K562 (cell line): ENCODE data around the gene TBC1D7. TPM values are rescaled to one million over a fixed set of nuclear protein-coding genes. Genes with fewer than 3 reads are reported as not detected.

Source experiments
- ATF1 ChIP-seq, 2 experiments: fragments of 450-650 bp in 1 of 2; IDR thresholded peaks; 2 replicates each; pipeline ENCODE4 v1.6.1; 2016; ENCODE audit warnings: missing compliant biosample characterization in 1 of 2, missing genetic modification characterization in 1 of 2
- DEAF1 ChIP-seq: fragments of 450-650 bp; formaldehyde crosslinking; IDR thresholded peaks from 2 replicates; pipeline ENCODE4 v1.4.0; 2020; ENCODE audit warnings: mild to moderate bottlenecking, moderate library complexity
- KLF13 ChIP-seq: fragments of 450-650 bp; IDR thresholded peaks from 2 replicates; pipeline ENCODE4 v1.6.1; 2016; ENCODE audit warnings: missing genetic modification characterization, low read depth, mild to moderate bottlenecking, missing compliant biosample characterization, moderate library complexity, borderline replicate concordance
- MAFF ChIP-seq: IDR thresholded peaks from 2 replicates; pipeline ENCODE4 v1.6.1; 2012; ENCODE audit warnings: low read length, improper control_type of control experiment
- MLLT1 ChIP-seq, 2 experiments: fragments of 450-650 bp; IDR thresholded peaks; 2 replicates each; pipeline ENCODE4 v1.6.1; 2016
- MXI1 ChIP-seq: IDR thresholded peaks from 2 replicates; pipeline ENCODE4 v1.6.1; 2011; ENCODE audit warnings: low read depth, mild to moderate bottlenecking, improper control_type of control experiment, low read length
- NEUROD1 ChIP-seq: fragments of 150-350 bp; IDR thresholded peaks from 2 replicates; pipeline ENCODE4 v1.6.1; 2014; ENCODE audit warnings: borderline replicate concordance, low read length, low read depth; ENCODE audit not compliant: partially characterized antibody
- NFIC ChIP-seq: fragments of 450-650 bp; IDR thresholded peaks from 2 replicates; pipeline ENCODE4 v1.6.1; 2017; ENCODE audit warnings: mild to moderate bottlenecking, inconsistent platforms
- NONO ChIP-seq, 2 experiments: fragments of 200-400 bp in 1 of 2; fragments of 450-650 bp in 1 of 2; formaldehyde crosslinking in 1 of 2; IDR thresholded peaks; 2 replicates each; pipeline ENCODE4 v1.6.1; 2017; ENCODE audit warnings: low read depth in 2 of 2, mild to moderate bottlenecking in 2 of 2, moderate library complexity in 2 of 2, low read length in 1 of 2
- NR2C2 ChIP-seq, 2 experiments: fragments of 200-800 bp in 1 of 2; sonication (Bioruptor generic) in 1 of 2; sonication (generic) in 1 of 2; formaldehyde crosslinking in 1 of 2; IDR thresholded peaks; 2 replicates each; pipeline versions ENCODE4 v1.6.1 to v1.8.0; 2016 to 2022; ENCODE audit warnings: mild to moderate bottlenecking in 1 of 2, missing compliant biosample characterization in 1 of 2, missing genetic modification characterization in 1 of 2, missing genetic modification reagents in 1 of 2
- TEAD2 ChIP-seq: fragments of 450-650 bp; IDR thresholded peaks from 2 replicates; pipeline ENCODE4 v1.6.1; 2016; ENCODE audit warnings: missing genetic modification characterization, control low read depth, missing compliant biosample characterization
- ZBED1 ChIP-seq: IDR thresholded peaks from 2 replicates; pipeline ENCODE4 v1.6.1; 2014
- ZC3H11A ChIP-seq: IDR thresholded peaks from 2 replicates; pipeline ENCODE4 v1.6.1; 2012; ENCODE audit warnings: low read depth, low read length, improper control_type of control experiment
- ZNF589 ChIP-seq: fragments of 200-800 bp; sonication (Bioruptor generic); IDR thresholded peaks from 2 replicates; pipeline ENCODE4 v1.6.1; 2016; ENCODE audit warnings: low read depth, missing genetic modification characterization, missing compliant biosample characterization
- ZNF830 ChIP-seq: fragments of 250-450 bp; sonication (Bioruptor Pico); IDR thresholded peaks from 2 replicates; pipeline ENCODE4 v1.5.0; 2021; ENCODE audit warnings: mild to moderate bottlenecking
- polyA plus RNA-seq, 8 experiments: library from polyadenylated mRNA; depleted of rRNA in 4 of 8; stranded (reverse) in 5 of 8; unstranded in 3 of 8; fragments of >200 nt; fragmentation: Nextera tagmentation in 2 of 8; fragmentation: Illumina TruSeq in 1 of 8; extraction: Ambion mirVana in 2 of 8; extraction: Trizol in 1 of 8; gene quantifications; 2 replicates each; pipeline versions ENCODE4 v1.2.1 to v1.2.3, GENCODE V29; 2011 to 2014; ENCODE audit warnings: inconsistent platforms in 1 of 8, missing spikeins in 1 of 8
- total RNA-seq, 7 experiments: library from RNA; depleted of rRNA in 6 of 7; stranded (reverse); fragments of >200 nt in 6 of 7; fragmentation: Illumina TruSeq in 2 of 7; extraction: Trizol in 2 of 7; gene quantifications; 2 replicates each; pipeline versions ENCODE4 v1.2.1 to v1.2.3, GENCODE V29; 2011 to 2021; ENCODE audit warnings: low replicate concordance in 1 of 7
- TF ChIP-seq, protein P1 (sequence below): fragments of 450-650 bp; IDR thresholded peaks from 2 replicates; pipeline ENCODE4 v1.6.1; 2017; ENCODE audit warnings: antibody characterized with exemption, mild to moderate bottlenecking
- TF ChIP-seq, protein P2 (sequence below), 2 experiments: fragments of 250-450 bp in 1 of 2; fragments of 450-650 bp in 1 of 2; sonication (Bioruptor Pico) in 1 of 2; IDR thresholded peaks; 2 replicates each; pipeline versions ENCODE4 v1.6.1 to v1.8.0; 2016 to 2021; ENCODE audit warnings: mild to moderate bottlenecking in 2 of 2, moderate library complexity in 2 of 2, missing compliant biosample characterization in 1 of 2, missing genetic modification characterization in 1 of 2

The TBC1D7 gene
- total and polyA plus RNA-seq, 9 of the 15 experiments (the other 6 are each of a cell fraction or from before 2014, with no cell fraction given), result 49.4 to 107 (median 61.1) TPM

DNA sequence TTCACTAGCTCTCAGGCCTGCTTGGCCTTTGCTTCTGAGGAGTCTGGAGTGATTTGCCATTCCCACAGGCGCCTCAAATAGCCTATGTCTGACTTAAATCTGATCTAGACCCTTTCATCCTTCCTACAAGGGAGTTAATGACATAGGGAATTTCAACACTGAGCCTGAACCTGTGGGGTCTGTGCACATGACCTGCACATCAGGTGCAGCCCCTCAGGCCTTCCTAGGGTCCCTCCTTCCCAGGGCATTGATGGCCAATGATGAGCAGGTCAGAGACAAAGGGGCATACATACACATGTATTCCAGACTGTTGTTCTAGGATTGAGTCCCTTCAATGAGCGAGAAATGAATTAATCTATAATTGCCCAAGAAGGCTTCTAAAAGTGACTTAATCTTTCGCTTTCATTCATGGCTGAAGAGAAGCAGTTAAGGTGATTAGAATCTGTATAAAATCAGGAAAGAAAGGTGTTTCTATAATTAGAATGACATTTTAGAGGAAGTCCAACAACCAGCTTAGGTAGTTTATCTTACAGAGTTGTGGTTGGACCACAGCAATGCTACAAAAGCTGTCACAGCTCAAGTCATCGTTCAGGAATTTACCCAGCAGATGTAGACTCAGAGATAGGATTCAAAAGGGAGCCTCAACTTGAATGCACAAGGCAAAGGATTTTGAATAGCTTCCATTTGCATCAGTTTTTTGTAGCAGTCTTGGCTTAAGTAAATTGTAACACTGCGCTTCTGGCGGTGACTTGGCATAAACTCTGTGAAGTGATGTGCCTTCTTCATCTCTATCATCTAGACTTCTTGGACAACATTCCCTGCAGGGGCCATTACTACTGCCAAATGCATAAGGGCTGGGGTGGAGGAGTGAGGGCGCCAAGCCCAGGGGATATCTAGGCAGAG, 27.0 kb upstream of the TBC1D7 start (continued):
- TF ChIP-seq, protein P1, sequence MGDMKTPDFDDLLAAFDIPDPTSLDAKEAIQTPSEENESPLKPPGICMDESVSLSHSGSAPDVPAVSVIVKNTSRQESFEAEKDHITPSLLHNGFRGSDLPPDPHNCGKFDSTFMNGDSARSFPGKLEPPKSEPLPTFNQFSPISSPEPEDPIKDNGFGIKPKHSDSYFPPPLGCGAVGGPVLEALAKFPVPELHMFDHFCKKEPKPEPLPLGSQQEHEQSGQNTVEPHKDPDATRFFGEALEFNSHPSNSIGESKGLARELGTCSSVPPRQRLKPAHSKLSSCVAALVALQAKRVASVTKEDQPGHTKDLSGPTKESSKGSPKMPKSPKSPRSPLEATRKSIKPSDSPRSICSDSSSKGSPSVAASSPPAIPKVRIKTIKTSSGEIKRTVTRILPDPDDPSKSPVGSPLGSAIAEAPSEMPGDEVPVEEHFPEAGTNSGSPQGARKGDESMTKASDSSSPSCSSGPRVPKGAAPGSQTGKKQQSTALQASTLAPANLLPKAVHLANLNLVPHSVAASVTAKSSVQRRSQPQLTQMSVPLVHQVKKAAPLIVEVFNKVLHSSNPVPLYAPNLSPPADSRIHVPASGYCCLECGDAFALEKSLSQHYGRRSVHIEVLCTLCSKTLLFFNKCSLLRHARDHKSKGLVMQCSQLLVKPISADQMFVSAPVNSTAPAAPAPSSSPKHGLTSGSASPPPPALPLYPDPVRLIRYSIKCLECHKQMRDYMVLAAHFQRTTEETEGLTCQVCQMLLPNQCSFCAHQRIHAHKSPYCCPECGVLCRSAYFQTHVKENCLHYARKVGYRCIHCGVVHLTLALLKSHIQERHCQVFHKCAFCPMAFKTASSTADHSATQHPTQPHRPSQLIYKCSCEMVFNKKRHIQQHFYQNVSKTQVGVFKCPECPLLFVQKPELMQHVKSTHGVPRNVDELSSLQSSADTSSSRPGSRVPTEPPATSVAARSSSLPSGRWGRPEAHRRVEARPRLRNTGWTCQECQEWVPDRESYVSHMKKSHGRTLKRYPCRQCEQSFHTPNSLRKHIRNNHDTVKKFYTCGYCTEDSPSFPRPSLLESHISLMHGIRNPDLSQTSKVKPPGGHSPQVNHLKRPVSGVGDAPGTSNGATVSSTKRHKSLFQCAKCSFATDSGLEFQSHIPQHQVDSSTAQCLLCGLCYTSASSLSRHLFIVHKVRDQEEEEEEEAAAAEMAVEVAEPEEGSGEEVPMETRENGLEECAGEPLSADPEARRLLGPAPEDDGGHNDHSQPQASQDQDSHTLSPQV, result 0 out of 2 replicates have a peak, but pooled peaks have one; percentile 32
- TF ChIP-seq DEAF1 (peak; percentile 50), ZNF589 (CRISPR knock-in tag) (peak; percentile 54), TEAD2 (tag) (0 out of 2 replicates have a peak, but pooled peaks have one; percentile 29), MAFF (peak; percentile 67; the same call in 1 of the 2 replicates), KLF13 (no peak), MLLT1 (IDR thresholded peaks at IDR 0.05) (peak in 1 of 2 experiments; percentile 97; a peak in 2 of 4 replicates), NR2C2 (CRISPR knock-in tag; IDR thresholded peaks at IDR 0.05) (no peak), NR2C2 (tag; IDR thresholded peaks at IDR 0.05) (peak; percentile 18; the same call in 1 of the 2 replicates), MXI1 (no peak), ZC3H11A (no peak), NONO (IDR thresholded peaks at IDR 0.05; ENCODE audit: low read depth in 2 of 2, low read length in 1 of 2) (peak in 1 of 2 experiments; percentile 56; a peak in 1 of 4 replicates), ATF1 (CRISPR knock-in tag; IDR thresholded peaks at IDR 0.05) (no peak), ATF1 (tag; IDR thresholded peaks at IDR 0.05) (peak; percentile 35; the same call in 1 of the 2 replicates), ZNF830 (CRISPR knock-in tag) (0 out of 2 replicates have a peak, but pooled peaks have one; percentile 66), ZBED1 (peak; percentile 83; the same call in 1 of the 2 replicates), NFIC (peak; percentile 63), NEUROD1 (peak; percentile 58)
- TF ChIP-seq, protein P2, sequence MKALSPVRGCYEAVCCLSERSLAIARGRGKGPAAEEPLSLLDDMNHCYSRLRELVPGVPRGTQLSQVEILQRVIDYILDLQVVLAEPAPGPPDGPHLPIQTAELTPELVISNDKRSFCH (CRISPR knock-in tag; IDR thresholded peaks at IDR 0.05), result no peak
- TF ChIP-seq, protein P2 (tag; IDR thresholded peaks at IDR 0.05), result peak; percentile 98
